Nephron progenitor cell (in vitro differentiated cells): Measurements from ENCODE around the gene ANKS6.

Experiments used
- DNase-seq: peaks from one replicate; pipeline ENCODE4 v3.0.0; 2021
- H3K27ac Mint-ChIP-seq: 2 replicates; pipeline ENCODE4 v1.8.0; 2021; ENCODE audit warnings: mild to moderate bottlenecking, moderate library complexity, mixed read lengths
- H3K27me3 Mint-ChIP-seq: 2 replicates; pipeline ENCODE4 v1.8.0; 2021; ENCODE audit warnings: mild to moderate bottlenecking, low read depth, mixed read lengths; ENCODE audit not compliant: poor library complexity
- H3K36me3 Mint-ChIP-seq: 2 replicates; pipeline ENCODE4 v1.8.0; 2021; ENCODE audit warnings: low read depth, mixed read lengths
- H3K4me1 Mint-ChIP-seq: 2 replicates; pipeline ENCODE4 v1.8.0; 2021; ENCODE audit warnings: mixed read lengths
- H3K4me3 Mint-ChIP-seq: 2 replicates; pipeline ENCODE4 v1.8.0; 2021; ENCODE audit warnings: mild to moderate bottlenecking, moderate library complexity, mixed read lengths
- H3K9me3 Mint-ChIP-seq: 2 replicates; pipeline ENCODE4 v1.8.0; 2021; ENCODE audit warnings: mild to moderate bottlenecking, moderate library complexity, mixed read lengths
- CTCF ChIP-seq: fragments of 200-600 bp; sonication (generic); IDR thresholded peaks from 2 replicates; pipeline ENCODE4 v1.5.0; 2021; ENCODE audit warnings: antibody characterized with exemption

Gene ANKS6

GRCh38 chr9:98701576-98701975 is 94.8 kb downstream of the ANKS6 start:
- Mint-ChIP-seq H3K4me1 (peaks cover 2% of the 10 kb centered on the region), H3K27me3 (peaks cover 87% of the 10 kb centered on the region), H3K36me3 (no peaks in the 10 kb centered on the region), H3K9me3 (peaks cover 3% of the 10 kb centered on the region), H3K27ac (no peak overlapping the region), H3K4me3 (no peak overlapping the region)
- TF ChIP-seq CTCF, result no peak
- no peak for DNase-seq

DNA sequence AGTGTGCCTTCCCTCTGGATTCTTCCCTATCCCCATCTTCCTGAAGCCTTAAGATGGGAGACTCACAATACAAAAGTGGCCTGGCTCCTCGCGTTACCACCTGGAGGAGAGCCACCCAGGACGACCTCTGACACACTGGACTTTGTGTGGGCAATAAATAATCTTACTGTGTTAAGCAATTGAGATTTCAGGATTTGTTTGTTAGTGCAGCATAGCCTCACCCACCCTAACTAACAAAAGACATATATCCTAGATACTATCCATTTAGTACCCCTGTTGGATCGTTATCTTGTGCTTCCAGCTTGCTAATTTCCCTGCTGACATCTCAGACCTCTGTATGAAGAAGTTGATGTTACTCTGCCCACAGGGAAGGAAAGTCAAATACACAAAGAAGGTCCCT is 95.6 kb downstream of the ANKS6 start:
- Mint-ChIP-seq H3K4me1 (no peaks in the 10 kb centered on the region), H3K9me3 (peaks cover 3% of the 10 kb centered on the region), H3K36me3 (no peaks in the 10 kb centered on the region), H3K27ac (no peak overlapping the region), H3K27me3 (peaks cover 82% of the 10 kb centered on the region), H3K4me3 (no peak overlapping the region)
- no peak for DNase-seq
- no peak for TF ChIP-seq CTCF

- Mint-ChIP-seq H3K4me1 (no peaks in the 10 kb centered on the region), H3K9me3 (peaks cover 3% of the 10 kb centered on the region), H3K27ac (no peak overlapping the region), H3K36me3 (no peaks in the 10 kb centered on the region), H3K27me3 (peaks cover 69% of the 10 kb centered on the region), H3K4me3 (no peak overlapping the region)
- DNase-seq, result no peak
- no peak for TF ChIP-seq CTCF
These were observed 97.5 kb downstream of the ANKS6 start for GRCh38 chr9:98698856-98699255.

- Mint-ChIP-seq H3K27me3 (peaks cover 52% of the 10 kb centered on the region), H3K4me3 (no peak overlapping the region), H3K9me3 (no peaks in the 10 kb centered on the region), H3K36me3 (no peaks in the 10 kb centered on the region), H3K4me1 (no peaks in the 10 kb centered on the region), H3K27ac (no peak overlapping the region)
- TF ChIP-seq CTCF, result no peak
- DNase-seq, result no peak
These were observed 101.4 kb downstream of the ANKS6 start for GRCh38 chr9:98694943-98695342.

DNA sequence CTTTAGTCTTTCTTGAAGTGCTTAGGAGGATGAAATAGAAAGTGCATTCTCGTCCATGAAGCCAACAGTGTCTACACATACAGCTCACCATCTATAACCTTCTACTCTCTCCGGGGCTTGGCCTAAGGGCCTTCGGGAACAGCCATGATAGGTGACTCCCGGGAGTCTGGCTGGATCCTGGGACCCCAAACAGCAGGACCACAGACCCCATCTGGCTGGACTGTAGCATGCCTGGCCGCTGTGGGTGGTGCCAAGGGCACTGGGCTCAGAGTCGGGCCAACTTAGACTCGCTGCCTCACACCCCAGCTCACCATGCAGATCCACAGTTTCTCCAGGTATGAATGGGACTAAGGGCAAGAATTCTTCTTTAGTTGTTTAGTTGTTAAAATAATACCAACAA is 104.0 kb downstream of the ANKS6 start:
- Mint-ChIP-seq H3K4me1 (peaks cover 11% of the 10 kb centered on the region), H3K27ac (no peak overlapping the region), H3K36me3 (no peaks in the 10 kb centered on the region), H3K9me3 (no peaks in the 10 kb centered on the region), H3K4me3 (no peak overlapping the region), H3K27me3 (peaks cover 31% of the 10 kb centered on the region)
- no peak for TF ChIP-seq CTCF
- DNase-seq, result no peak

DNA sequence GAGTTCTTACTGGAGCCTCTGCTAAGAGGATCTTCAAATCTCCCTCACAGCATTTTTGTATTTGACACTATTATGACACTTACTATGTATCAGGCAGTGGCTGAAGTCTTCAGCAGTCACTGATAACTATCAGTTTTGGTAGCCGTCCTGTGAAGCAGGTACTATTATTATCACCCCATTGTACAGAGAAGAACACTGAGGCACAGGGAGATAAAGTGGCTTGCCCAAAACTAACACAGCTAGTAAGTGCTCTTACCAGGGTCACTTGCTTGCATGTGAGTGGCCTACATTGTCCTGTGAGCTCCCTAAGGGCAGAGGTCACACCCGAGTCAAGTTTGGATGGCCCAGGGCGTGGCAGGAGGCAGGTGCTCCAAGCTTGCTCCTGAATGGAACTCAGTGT is 104.5 kb downstream of the ANKS6 start:
- TF ChIP-seq CTCF, result no peak
- Mint-ChIP-seq H3K4me1 (peaks cover 16% of the 10 kb centered on the region), H3K27ac (no peak overlapping the region), H3K27me3 (peaks cover 29% of the 10 kb centered on the region), H3K36me3 (no peaks in the 10 kb centered on the region), H3K4me3 (no peak overlapping the region), H3K9me3 (no peaks in the 10 kb centered on the region)
- DNase-seq, result no peak
